ENCODE results near the gene DNAH1. TPM values are rescaled to one million over a fixed set of nuclear protein-coding genes. Genes with fewer than 3 reads are reported as not detected.

DNAH1 gene
- total RNA-seq, 2 donors from 2014 or later = 7.0 to 9.1 TPM

GRCh38 chr3:52393959-52394670, 78.0 kb downstream of the DNAH1 start:
- no peak for TF ChIP-seq CTCF (IDR thresholded peaks at IDR 0.05)
- Histone ChIP-seq H3K36me3 (no peaks in the 10 kb centered on the region), H3K4me1 (no peaks in the 10 kb centered on the region), H3K4me3 (no peak overlapping the region), H3K27me3 (no peaks in the 10 kb centered on the region), H3K9me3 (no peaks in the 10 kb centered on the region), H3K9ac (ENCODE audit: low read depth in 2 of 2, low read length in 2 of 2) (no peak overlapping the region), H3K27ac (no peak overlapping the region)
- no peak for DNase-seq
- intact Hi-C loops (cut with DNase I) = no loop called here

GRCh38 chr3:52394751-52395502, 78.8 kb downstream of the DNAH1 start:
- no peak overlapping the region for H3K4me3 ChIP-seq
- H3K27me3 ChIP-seq = no peaks in the 10 kb centered on the region
- H3K9ac ChIP-seq (ENCODE audit: low read depth in 2 of 2, low read length in 2 of 2) = no peak overlapping the region
- H3K4me1 ChIP-seq = no peaks in the 10 kb centered on the region
- intact Hi-C loops (cut with DNase I) = no loop called here
- no peaks in the 10 kb centered on the region for H3K9me3 ChIP-seq
- no peak overlapping the region for H3K27ac ChIP-seq
- TF ChIP-seq CTCF (IDR thresholded peaks at IDR 0.05) = no peak
- no peaks in the 10 kb centered on the region for H3K36me3 ChIP-seq
- no peak for DNase-seq

- Histone ChIP-seq H3K27me3 (no peaks in the 10 kb centered on the region), H3K9ac (ENCODE audit: low read depth in 2 of 2, low read length in 2 of 2) (no peak overlapping the region), H3K27ac (no peak overlapping the region), H3K4me3 (no peak overlapping the region), H3K9me3 (no peaks in the 10 kb centered on the region), H3K4me1 (peaks cover 3% of the 10 kb centered on the region), H3K36me3 (no peaks in the 10 kb centered on the region)
- intact Hi-C loops (cut with DNase I) = no loop called here
- TF ChIP-seq CTCF (IDR thresholded peaks at IDR 0.05) = no peak
- DNase-seq = no peak
Observed at GRCh38 chr3:52395503-52395865, 79.4 kb downstream of the DNAH1 start.

GRCh38 chr3:52396011-52396906, 80.1 kb downstream of the DNAH1 start:
- Histone ChIP-seq H3K9ac (ENCODE audit: low read depth in 2 of 2, low read length in 2 of 2) (no peak overlapping the region), H3K27ac (no peak overlapping the region), H3K27me3 (no peaks in the 10 kb centered on the region), H3K4me1 (peaks cover 3% of the 10 kb centered on the region), H3K9me3 (no peaks in the 10 kb centered on the region), H3K4me3 (no peak overlapping the region), H3K36me3 (no peaks in the 10 kb centered on the region)
- intact Hi-C loops (cut with DNase I) = no loop called here
- DNase-seq = no peak
- no peak for TF ChIP-seq CTCF (IDR thresholded peaks at IDR 0.05)

GRCh38 chr3:52396907-52397591, 80.9 kb downstream of the DNAH1 start:
- Histone ChIP-seq H3K4me1 (peaks cover 3% of the 10 kb centered on the region), H3K9me3 (no peaks in the 10 kb centered on the region), H3K4me3 (no peak overlapping the region), H3K27ac (no peak overlapping the region), H3K36me3 (no peaks in the 10 kb centered on the region), H3K27me3 (no peaks in the 10 kb centered on the region), H3K9ac (ENCODE audit: low read depth in 2 of 2, low read length in 2 of 2) (no peak overlapping the region)
- intact Hi-C loops (cut with DNase I) = no loop called here
- DNase-seq = no peak
- TF ChIP-seq CTCF (IDR thresholded peaks at IDR 0.05) = no peak

All from colonic mucosa (tissue), 4 donors.